ENCODE results near the gene LRMDA. TPM values are rescaled to one million over a fixed set of nuclear protein-coding genes. Genes with fewer than 3 reads are reported as not detected.

The LRMDA gene
- total and polyA plus RNA-seq, 2 of the 8 experiments (the other 6 are each of a cell fraction or from before 2014, with no cell fraction given) = 0.86 to 2.8 TPM

DNA sequence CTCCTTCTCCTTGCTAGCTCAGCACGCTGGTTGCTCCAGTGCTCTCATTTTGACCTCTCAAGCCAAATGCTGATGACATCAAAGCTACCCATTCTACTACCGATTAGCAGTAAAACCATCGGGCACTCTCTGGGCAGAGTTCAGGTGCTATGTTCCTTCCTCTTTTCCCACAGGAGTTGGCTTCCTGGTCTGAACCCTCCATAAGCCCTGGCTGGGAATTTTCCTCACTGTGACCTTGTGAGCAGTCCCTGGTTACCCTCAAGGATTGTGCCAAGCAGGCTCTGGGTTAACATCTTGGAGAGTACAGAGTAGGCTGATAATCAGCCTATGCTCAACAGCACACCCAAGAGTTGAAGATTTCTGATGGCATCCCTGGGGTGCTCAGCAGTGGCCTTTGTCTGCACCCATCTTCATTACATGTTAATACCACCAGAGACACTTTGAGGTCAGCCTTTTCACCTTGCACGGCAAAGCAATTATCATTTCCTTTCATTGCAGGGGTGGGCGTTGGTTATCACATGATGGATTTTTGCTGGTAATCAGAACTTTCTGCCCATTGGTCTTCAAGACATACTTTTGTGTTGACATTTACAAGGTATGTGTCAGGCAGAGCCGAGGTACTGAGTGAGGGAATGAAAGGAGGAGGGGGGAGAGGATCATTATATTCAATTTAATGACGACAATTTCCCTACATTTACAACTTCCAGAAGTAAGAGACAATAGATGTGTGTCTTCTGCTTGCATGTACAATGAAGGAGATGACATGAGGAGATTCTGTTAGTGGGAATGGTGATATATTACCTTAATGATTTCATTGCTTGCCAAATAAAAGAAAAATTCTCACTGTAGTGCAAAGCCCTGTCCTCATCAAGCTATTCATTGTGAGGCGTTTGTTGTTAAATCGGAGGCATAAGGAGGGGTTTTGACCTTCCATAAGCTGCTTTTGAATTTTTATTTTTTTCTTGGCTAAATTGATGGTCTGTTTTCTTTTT is 452.0 kb downstream of the LRMDA start:
- H3K4me2 ChIP-seq (ENCODE audit: insufficient read depth in 1 of 2, low read depth in 2 of 2, low read length in 2 of 2) = no peak overlapping the region
- ChIA-PET POLR2A (ENCODE audit: partially characterized antibody) (no interaction called here), CTCF (ENCODE audit: partially characterized antibody) (interaction anchor here (0.6 to 0.9 kb wide), 2 partner anchors 12 to 292 kb away, joined by 3 read pairs; no protein-coding TSS in a partner anchor)
- H3K14ac ChIP-seq (ENCODE audit: insufficient read length) = no peak overlapping the region
- FAIRE-seq = no peak
- no peak overlapping the region for H3K18ac ChIP-seq (ENCODE audit: extremely low read depth, low read length)
- no peaks in the 10 kb centered on the region for H4K20me1 ChIP-seq (replicated peaks in 1 of 2; ENCODE audit: control insufficient read depth in 1 of 2, insufficient read depth in 2 of 2, low read length in 2 of 2)
- no peak overlapping the region for H2BK15ac ChIP-seq (ENCODE audit: low read length)
- no peak overlapping the region for H2BK12ac ChIP-seq (ENCODE audit: low read depth, low read length)
- no peak overlapping the region for H3K23ac ChIP-seq (ENCODE audit: insufficient read length)
- no peak overlapping the region for H3K27ac ChIP-seq (ENCODE audit: low read depth, low read length)
- no peaks in the 10 kb centered on the region; a peak in 1 of 7 replicates for H3K4me1 ChIP-seq (replicated peaks in 1 of 4; ENCODE audit: control insufficient read depth in 3 of 4, insufficient read depth in 4 of 4, low read length in 3 of 4)
- H4K5ac ChIP-seq (ENCODE audit: insufficient read length, low read depth, low read length) = no peak overlapping the region
- H2AK5ac ChIP-seq (ENCODE audit: low read depth, low read length) = no peak overlapping the region
- no peak for DNase-seq (ENCODE audit: low read depth in 1 of 2, low spot score in 2 of 2)
- H3K23me2 ChIP-seq (ENCODE audit: low read depth, low read length) = no peaks in the 10 kb centered on the region; the same call in 1 of the 2 replicates
- H3K56ac ChIP-seq (replicated peaks; ENCODE audit: insufficient read length, low read depth, low read length) = no peak overlapping the region
- H3K4me3 ChIP-seq (ENCODE audit: extremely low read depth in 1 of 4, insufficient read depth in 2 of 4, low read depth in 3 of 4, low read length in 4 of 4) = no peak overlapping the region
- no peak overlapping the region for H4K91ac ChIP-seq (replicated peaks; ENCODE audit: insufficient read length, low read length)
- no peak overlapping the region for H3K4ac ChIP-seq (replicated peaks; ENCODE audit: insufficient read length, low read depth, low read length)
- no peaks in the 10 kb centered on the region for H3K79me1 ChIP-seq (ENCODE audit: low read depth, low read length)
- no peaks in the 10 kb centered on the region for H3K36me3 ChIP-seq (ENCODE audit: control insufficient read depth in 2 of 4, insufficient read depth in 4 of 4, low read length in 3 of 4)
- WGBS, 2 experiments (ENCODE audit: extremely low coverage in 1 of 2, insufficient coverage in 1 of 2, insufficient read length in 1 of 2, insufficient replicate concordance in 2 of 2, low coverage in 1 of 2, low lambda C conversion rate in 2 of 2, missing lambda C conversion rate in 1 of 2) = 92% methylated on average over 9 of the region's 9 CpGs; no CpG with 5 or more reads in 1 of the 2 experiments
- H3K9ac ChIP-seq (replicated peaks in 1 of 4; ENCODE audit: extremely low read depth in 1 of 4, low read depth in 3 of 4, low read length in 3 of 4) = no peak overlapping the region
- no peak overlapping the region for H2BK20ac ChIP-seq (ENCODE audit: low read length)
- H3K27me3 ChIP-seq (replicated peaks in 1 of 4; ENCODE audit: control insufficient read depth in 3 of 4, extremely low read depth in 1 of 4, insufficient read depth in 3 of 4, low read length in 3 of 4) = no peaks in the 10 kb centered on the region
- H3K79me2 ChIP-seq (ENCODE audit: control insufficient read depth in 1 of 2, insufficient read depth in 2 of 2, low read length in 2 of 2) = no peaks in the 10 kb centered on the region
- H2AFZ ChIP-seq (ENCODE audit: low read length) = no peak overlapping the region
- no peaks in the 10 kb centered on the region for H3K9me3 ChIP-seq (ENCODE audit: insufficient read depth in 2 of 2, low read depth in 1 of 2, low read length in 1 of 2)
- no peak overlapping the region for H2BK120ac ChIP-seq (replicated peaks; ENCODE audit: low read depth, low read length)
- no peak overlapping the region for H2BK5ac ChIP-seq (ENCODE audit: low read depth, low read length)
- no peak overlapping the region for H4K8ac ChIP-seq (ENCODE audit: extremely low read depth, insufficient read depth, low read length)
- no peak for TF ChIP-seq SRF (IDR thresholded peaks at IDR 0.05; ENCODE audit: low read depth, low read length)
- TF ChIP-seq SUZ12 (IDR thresholded peaks at IDR 0.05; ENCODE audit: low read length) = no peak
- TF ChIP-seq TEAD4 (IDR thresholded peaks at IDR 0.05; ENCODE audit: low read depth, low read length) = no peak
- TF ChIP-seq, protein P1, sequence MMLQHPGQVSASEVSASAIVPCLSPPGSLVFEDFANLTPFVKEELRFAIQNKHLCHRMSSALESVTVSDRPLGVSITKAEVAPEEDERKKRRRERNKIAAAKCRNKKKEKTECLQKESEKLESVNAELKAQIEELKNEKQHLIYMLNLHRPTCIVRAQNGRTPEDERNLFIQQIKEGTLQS (IDR thresholded peaks at IDR 0.05; ENCODE audit: insufficient read depth, low read depth, low read length) = no peak
- TF ChIP-seq NRF1 (IDR thresholded peaks at IDR 0.05; ENCODE audit: low read depth, low read length) = no peak
- TF ChIP-seq JUN (IDR thresholded peaks at IDR 0.05; ENCODE audit: low read depth, low read length) = no peak
- TF ChIP-seq HDAC6 (IDR thresholded peaks at IDR 0.05; ENCODE audit: low read depth, low read length) = no peak
- TF ChIP-seq SAP30 (IDR thresholded peaks at IDR 0.05; ENCODE audit: insufficient read depth, insufficient replicate concordance, low read length) = no peak
- no peak for TF ChIP-seq TAF1 (IDR thresholded peaks at IDR 0.05; ENCODE audit: low read depth, low read length)
- no peak for TF ChIP-seq KDM4A (IDR thresholded peaks at IDR 0.05; ENCODE audit: low read depth, low read length, severe bottlenecking)
- TF ChIP-seq, protein P2, sequence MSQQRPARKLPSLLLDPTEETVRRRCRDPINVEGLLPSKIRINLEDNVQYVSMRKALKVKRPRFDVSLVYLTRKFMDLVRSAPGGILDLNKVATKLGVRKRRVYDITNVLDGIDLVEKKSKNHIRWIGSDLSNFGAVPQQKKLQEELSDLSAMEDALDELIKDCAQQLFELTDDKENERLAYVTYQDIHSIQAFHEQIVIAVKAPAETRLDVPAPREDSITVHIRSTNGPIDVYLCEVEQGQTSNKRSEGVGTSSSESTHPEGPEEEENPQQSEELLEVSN (IDR thresholded peaks at IDR 0.05) = no peak
